ENCODE measurements around the gene EPS15.

DNA sequence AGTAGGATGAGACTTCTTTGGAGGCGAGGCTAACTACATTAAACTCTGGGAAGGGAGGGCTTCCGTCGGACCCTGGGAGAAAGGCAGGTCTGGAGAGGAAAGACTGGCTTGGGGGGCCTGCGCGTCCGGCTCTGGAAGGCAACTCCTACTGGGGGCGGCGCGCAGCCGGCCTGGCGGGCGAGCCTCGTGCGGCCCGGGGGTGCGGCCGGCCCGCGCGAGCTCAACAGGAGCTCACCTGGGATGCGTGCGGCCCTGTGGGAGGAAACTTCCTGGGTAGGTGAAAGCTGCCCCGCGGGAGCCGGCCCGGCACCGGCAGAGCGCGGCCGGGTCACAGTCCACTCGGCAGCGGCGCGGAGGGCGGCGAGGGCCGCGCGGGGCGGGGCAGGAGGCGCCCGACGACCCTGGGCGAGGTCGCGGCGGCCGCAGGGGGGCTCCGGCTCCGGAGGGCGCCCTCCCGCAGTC, 449 bp downstream of the EPS15 start:
- TF ChIP-seq, protein P1, sequence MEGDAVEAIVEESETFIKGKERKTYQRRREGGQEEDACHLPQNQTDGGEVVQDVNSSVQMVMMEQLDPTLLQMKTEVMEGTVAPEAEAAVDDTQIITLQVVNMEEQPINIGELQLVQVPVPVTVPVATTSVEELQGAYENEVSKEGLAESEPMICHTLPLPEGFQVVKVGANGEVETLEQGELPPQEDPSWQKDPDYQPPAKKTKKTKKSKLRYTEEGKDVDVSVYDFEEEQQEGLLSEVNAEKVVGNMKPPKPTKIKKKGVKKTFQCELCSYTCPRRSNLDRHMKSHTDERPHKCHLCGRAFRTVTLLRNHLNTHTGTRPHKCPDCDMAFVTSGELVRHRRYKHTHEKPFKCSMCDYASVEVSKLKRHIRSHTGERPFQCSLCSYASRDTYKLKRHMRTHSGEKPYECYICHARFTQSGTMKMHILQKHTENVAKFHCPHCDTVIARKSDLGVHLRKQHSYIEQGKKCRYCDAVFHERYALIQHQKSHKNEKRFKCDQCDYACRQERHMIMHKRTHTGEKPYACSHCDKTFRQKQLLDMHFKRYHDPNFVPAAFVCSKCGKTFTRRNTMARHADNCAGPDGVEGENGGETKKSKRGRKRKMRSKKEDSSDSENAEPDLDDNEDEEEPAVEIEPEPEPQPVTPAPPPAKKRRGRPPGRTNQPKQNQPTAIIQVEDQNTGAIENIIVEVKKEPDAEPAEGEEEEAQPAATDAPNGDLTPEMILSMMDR (IDR thresholded peaks at IDR 0.05; ENCODE audit: low read length), result no peak
- no peak for TF ChIP-seq EZH2 (IDR thresholded peaks at IDR 0.05; ENCODE audit: borderline replicate concordance, low read length)
